ENCODE results near the gene RBMS2.

The RBMS2 gene

DNA sequence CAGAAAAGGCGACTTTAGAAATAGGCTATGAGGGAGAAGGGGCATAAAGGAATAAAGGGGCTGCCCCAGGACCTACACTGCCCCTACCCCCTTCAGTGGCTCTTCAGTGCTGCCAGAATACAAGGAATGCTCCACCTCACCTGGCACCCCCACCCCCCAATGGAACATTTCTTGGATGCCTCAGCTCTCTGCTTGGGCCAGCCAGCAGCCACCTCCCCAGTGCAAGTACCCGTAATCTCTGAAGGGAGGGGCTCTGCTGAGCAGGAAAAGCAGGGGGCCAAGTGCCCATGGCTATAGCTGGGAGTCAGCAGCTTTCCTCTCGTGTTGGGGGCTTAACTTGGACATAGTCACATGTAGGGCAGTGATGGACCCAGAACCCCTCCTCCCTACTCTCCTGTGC lies 75.2 kb downstream of the RBMS2 start:
- Histone ChIP-seq H3K9me3 (ENCODE audit: control insufficient read depth, low read length) (no peaks in the 10 kb centered on the region), H3K36me3 (ENCODE audit: control insufficient read depth, insufficient read depth, low read length) (peaks cover 51% of the 10 kb centered on the region), H3K27ac (ENCODE audit: insufficient read depth, low read length, poor library complexity, severe bottlenecking) (no peak overlapping the region), H3K27me3 (replicated peaks; ENCODE audit: control insufficient read depth, insufficient read depth, low read length, poor library complexity, severe bottlenecking) (no peaks in the 10 kb centered on the region), H3K4me3 (ENCODE audit: insufficient read depth, low read depth, low read length, poor library complexity, severe bottlenecking) (no peak overlapping the region), H3K4me1 (ENCODE audit: control insufficient read depth, insufficient read depth, low read length, poor library complexity, severe bottlenecking) (no peaks in the 10 kb centered on the region)
- no peak for DNase-seq

DNA sequence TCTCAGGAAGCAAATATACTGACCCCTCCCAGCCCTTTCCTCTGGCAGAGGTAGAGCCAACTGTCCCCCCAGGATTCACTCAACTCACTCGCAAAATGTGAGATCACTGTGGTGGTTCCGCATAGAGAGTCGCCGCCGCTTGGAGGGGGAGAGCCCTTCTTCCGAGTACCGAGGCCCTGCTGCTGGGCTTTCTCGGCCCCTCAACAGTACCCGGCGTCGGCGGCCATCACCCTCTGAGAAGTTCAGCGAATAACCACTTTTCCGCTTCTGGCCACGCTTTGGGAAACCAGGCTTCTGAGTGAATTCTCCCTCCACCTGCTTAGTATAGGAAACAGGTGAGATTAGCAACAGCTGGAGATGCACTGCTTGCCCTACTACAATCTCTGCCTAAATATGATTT lies 77.4 kb downstream of the RBMS2 start:
- H3K27me3 ChIP-seq (replicated peaks; ENCODE audit: control insufficient read depth, insufficient read depth, low read length, poor library complexity, severe bottlenecking): no peaks in the 10 kb centered on the region
- H3K9me3 ChIP-seq (ENCODE audit: control insufficient read depth, low read length): no peaks in the 10 kb centered on the region
- no peak overlapping the region for H3K4me3 ChIP-seq (ENCODE audit: insufficient read depth, low read depth, low read length, poor library complexity, severe bottlenecking)
- no peak for DNase-seq
- H3K4me1 ChIP-seq (ENCODE audit: control insufficient read depth, insufficient read depth, low read length, poor library complexity, severe bottlenecking): no peaks in the 10 kb centered on the region
- peaks cover 74% of the 10 kb centered on the region for H3K36me3 ChIP-seq (ENCODE audit: control insufficient read depth, insufficient read depth, low read length)
- H3K27ac ChIP-seq (ENCODE audit: insufficient read depth, low read length, poor library complexity, severe bottlenecking): no peak overlapping the region

DNA sequence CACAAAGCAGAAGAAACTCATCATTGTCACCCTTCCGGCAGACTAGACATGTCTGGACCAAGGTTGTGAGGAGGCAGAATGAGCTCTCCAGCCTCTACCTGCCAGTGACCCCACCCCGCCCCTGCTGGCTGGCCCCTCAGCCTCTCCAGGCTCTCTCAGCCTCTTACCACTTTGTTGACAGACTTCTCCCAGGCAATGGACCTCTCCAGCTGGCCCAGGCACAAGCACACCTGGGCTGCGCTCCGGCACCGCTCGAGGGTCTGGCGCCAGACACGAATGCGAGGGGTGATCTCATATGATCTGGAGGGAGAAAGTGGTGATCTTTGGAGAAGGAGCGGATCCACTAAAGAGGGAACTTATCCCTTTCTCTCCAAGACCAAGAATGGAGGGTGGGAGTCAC lies 78.2 kb downstream of the RBMS2 start:
- Histone ChIP-seq H3K27me3 (replicated peaks; ENCODE audit: control insufficient read depth, insufficient read depth, low read length, poor library complexity, severe bottlenecking) (no peaks in the 10 kb centered on the region), H3K4me3 (ENCODE audit: insufficient read depth, low read depth, low read length, poor library complexity, severe bottlenecking) (no peak overlapping the region), H3K36me3 (ENCODE audit: control insufficient read depth, insufficient read depth, low read length) (peaks cover 81% of the 10 kb centered on the region), H3K9me3 (ENCODE audit: control insufficient read depth, low read length) (no peaks in the 10 kb centered on the region), H3K27ac (ENCODE audit: insufficient read depth, low read length, poor library complexity, severe bottlenecking) (no peak overlapping the region), H3K4me1 (ENCODE audit: control insufficient read depth, insufficient read depth, low read length, poor library complexity, severe bottlenecking) (no peaks in the 10 kb centered on the region)
- no peak for DNase-seq

- no peak for DNase-seq
- Histone ChIP-seq H3K27me3 (replicated peaks; ENCODE audit: control insufficient read depth, insufficient read depth, low read length, poor library complexity, severe bottlenecking) (no peaks in the 10 kb centered on the region), H3K4me3 (ENCODE audit: insufficient read depth, low read depth, low read length, poor library complexity, severe bottlenecking) (no peak overlapping the region), H3K27ac (ENCODE audit: insufficient read depth, low read length, poor library complexity, severe bottlenecking) (no peak overlapping the region), H3K9me3 (ENCODE audit: control insufficient read depth, low read length) (no peaks in the 10 kb centered on the region), H3K4me1 (ENCODE audit: control insufficient read depth, insufficient read depth, low read length, poor library complexity, severe bottlenecking) (no peaks in the 10 kb centered on the region), H3K36me3 (ENCODE audit: control insufficient read depth, insufficient read depth, low read length) (peaks cover 91% of the 10 kb centered on the region)
Measured at GRCh38 chr12:56600753-56601152, 79.1 kb downstream of the RBMS2 start.

DNA sequence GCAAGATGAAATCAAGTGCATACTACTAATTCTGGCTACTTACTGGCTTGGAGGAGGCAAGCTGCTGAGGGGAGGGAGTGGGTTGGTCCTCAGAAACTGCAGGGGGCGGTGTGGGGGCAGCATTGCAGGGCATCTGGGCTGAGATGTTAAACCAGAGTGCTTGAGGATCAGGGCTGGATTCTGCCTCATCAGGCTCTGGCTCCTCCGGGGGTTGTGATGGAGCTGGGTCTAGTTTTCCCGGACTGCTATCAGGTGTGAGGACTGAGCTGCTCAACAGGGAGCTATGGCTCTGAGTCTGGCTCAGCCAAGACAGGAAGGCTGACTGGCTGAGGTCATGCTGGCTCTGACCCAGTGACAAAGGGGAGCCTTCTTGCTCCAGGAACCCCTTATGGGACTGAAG lies 79.9 kb downstream of the RBMS2 start:
- H3K9me3 ChIP-seq (ENCODE audit: control insufficient read depth, low read length): no peaks in the 10 kb centered on the region
- no peaks in the 10 kb centered on the region for H3K4me1 ChIP-seq (ENCODE audit: control insufficient read depth, insufficient read depth, low read length, poor library complexity, severe bottlenecking)
- H3K27me3 ChIP-seq (replicated peaks; ENCODE audit: control insufficient read depth, insufficient read depth, low read length, poor library complexity, severe bottlenecking): no peaks in the 10 kb centered on the region
- no peak overlapping the region for H3K4me3 ChIP-seq (ENCODE audit: insufficient read depth, low read depth, low read length, poor library complexity, severe bottlenecking)
- H3K36me3 ChIP-seq (ENCODE audit: control insufficient read depth, insufficient read depth, low read length): peaks cover 98% of the 10 kb centered on the region
- DNase-seq: no peak
- no peak overlapping the region for H3K27ac ChIP-seq (ENCODE audit: insufficient read depth, low read length, poor library complexity, severe bottlenecking)

DNA sequence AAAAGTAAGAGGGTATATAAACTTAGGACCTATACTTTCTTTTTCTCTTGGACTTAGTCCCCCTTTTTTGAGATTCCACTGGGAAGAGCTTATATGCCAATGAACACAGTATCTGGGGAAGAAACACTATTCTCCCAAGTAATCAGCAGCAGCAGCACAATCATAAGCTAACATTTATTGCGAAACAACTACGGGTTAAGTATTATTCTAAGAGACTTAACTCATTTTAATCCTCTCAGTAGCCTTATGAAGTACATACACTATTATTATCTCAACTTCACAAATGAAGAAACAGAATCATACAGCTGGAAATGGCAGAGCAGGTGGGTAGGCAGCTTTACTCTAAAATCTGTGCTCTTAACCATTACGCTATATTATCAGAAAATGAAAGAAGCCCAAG lies 80.6 kb downstream of the RBMS2 start:
- Histone ChIP-seq H3K9me3 (ENCODE audit: control insufficient read depth, low read length) (no peaks in the 10 kb centered on the region), H3K4me1 (ENCODE audit: control insufficient read depth, insufficient read depth, low read length, poor library complexity, severe bottlenecking) (no peaks in the 10 kb centered on the region), H3K27me3 (replicated peaks; ENCODE audit: control insufficient read depth, insufficient read depth, low read length, poor library complexity, severe bottlenecking) (no peaks in the 10 kb centered on the region), H3K4me3 (ENCODE audit: insufficient read depth, low read depth, low read length, poor library complexity, severe bottlenecking) (no peak overlapping the region), H3K27ac (ENCODE audit: insufficient read depth, low read length, poor library complexity, severe bottlenecking) (no peak overlapping the region), H3K36me3 (ENCODE audit: control insufficient read depth, insufficient read depth, low read length) (peaks cover 100% of the 10 kb centered on the region)
- DNase-seq: no peak

DNA sequence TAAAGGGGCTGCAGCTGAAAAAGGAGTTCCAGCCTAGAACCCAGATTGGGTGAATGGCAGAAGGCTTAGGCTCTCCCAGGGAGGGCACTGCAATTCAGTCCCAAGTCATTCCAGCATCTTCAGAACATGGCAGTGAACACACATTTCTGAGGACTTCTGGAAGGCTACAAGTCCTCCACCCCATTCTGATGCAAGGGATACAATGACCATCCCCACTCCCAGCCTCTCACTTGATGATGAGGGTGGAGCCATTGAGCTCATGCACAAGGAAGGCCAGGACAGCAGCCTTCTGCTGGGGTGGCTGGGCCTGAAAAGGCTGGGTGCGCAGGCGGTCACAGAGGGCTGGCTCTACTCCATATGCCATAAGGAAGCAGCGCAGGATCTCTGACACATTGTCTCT lies 82.7 kb downstream of the RBMS2 start:
- no peaks in the 10 kb centered on the region for H3K9me3 ChIP-seq (ENCODE audit: control insufficient read depth, low read length)
- no peak overlapping the region for H3K27ac ChIP-seq (ENCODE audit: insufficient read depth, low read length, poor library complexity, severe bottlenecking)
- no peaks in the 10 kb centered on the region for H3K27me3 ChIP-seq (replicated peaks; ENCODE audit: control insufficient read depth, insufficient read depth, low read length, poor library complexity, severe bottlenecking)
- no peak overlapping the region for H3K4me3 ChIP-seq (ENCODE audit: insufficient read depth, low read depth, low read length, poor library complexity, severe bottlenecking)
- no peak for DNase-seq
- H3K36me3 ChIP-seq (ENCODE audit: control insufficient read depth, insufficient read depth, low read length): peaks cover 87% of the 10 kb centered on the region
- H3K4me1 ChIP-seq (ENCODE audit: control insufficient read depth, insufficient read depth, low read length, poor library complexity, severe bottlenecking): no peaks in the 10 kb centered on the region

DNA sequence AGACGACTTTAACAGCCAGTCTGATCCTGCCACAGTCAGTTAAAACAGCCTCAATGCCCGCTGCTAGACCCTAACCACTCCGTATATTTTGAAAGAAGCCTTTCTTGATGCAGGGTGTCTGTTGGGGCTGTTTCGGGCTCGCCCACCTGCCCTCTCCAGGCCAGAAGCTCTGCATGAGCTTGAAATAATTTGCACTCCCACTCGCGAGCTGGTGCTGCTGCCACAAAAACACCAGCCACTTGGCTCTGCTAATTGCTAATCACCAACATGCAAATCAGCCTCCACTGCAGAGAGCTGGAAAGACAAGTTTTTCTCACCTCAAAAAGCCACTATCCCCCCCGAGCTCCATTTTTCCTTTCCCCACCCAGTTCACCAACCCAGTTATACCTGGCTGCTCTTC lies 93.0 kb downstream of the RBMS2 start:
- Histone ChIP-seq H3K4me1 (ENCODE audit: control insufficient read depth, insufficient read depth, low read length, poor library complexity, severe bottlenecking) (no peaks in the 10 kb centered on the region), H3K4me3 (ENCODE audit: insufficient read depth, low read depth, low read length, poor library complexity, severe bottlenecking) (no peak overlapping the region), H3K36me3 (ENCODE audit: control insufficient read depth, insufficient read depth, low read length) (peaks cover 88% of the 10 kb centered on the region), H3K9me3 (ENCODE audit: control insufficient read depth, low read length) (no peaks in the 10 kb centered on the region), H3K27me3 (replicated peaks; ENCODE audit: control insufficient read depth, insufficient read depth, low read length, poor library complexity, severe bottlenecking) (no peaks in the 10 kb centered on the region), H3K27ac (ENCODE audit: insufficient read depth, low read length, poor library complexity, severe bottlenecking) (no peak overlapping the region)
- no peak for DNase-seq

DNA sequence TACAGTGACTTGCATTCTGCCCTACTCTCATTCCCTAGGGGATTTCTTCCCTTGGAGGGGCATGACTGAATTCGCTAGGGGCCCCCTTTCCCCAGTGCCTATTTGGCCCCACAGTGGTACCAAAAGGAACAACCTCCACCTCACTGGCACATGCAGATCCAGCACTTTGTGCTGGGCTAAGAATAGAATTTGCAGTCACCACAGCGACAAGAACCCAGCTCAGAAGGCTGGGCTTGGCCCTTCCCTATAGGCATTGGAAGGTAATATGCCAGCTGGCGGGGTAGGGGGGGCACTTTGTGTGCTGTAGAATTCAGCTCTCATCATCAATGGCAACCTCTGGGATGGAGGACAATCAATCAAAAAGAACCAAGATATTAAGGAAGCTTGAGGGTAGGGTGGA lies 94.6 kb downstream of the RBMS2 start:
- Histone ChIP-seq H3K27ac (ENCODE audit: insufficient read depth, low read length, poor library complexity, severe bottlenecking) (no peak overlapping the region), H3K27me3 (replicated peaks; ENCODE audit: control insufficient read depth, insufficient read depth, low read length, poor library complexity, severe bottlenecking) (no peaks in the 10 kb centered on the region), H3K9me3 (ENCODE audit: control insufficient read depth, low read length) (no peaks in the 10 kb centered on the region), H3K4me1 (ENCODE audit: control insufficient read depth, insufficient read depth, low read length, poor library complexity, severe bottlenecking) (no peaks in the 10 kb centered on the region), H3K4me3 (ENCODE audit: insufficient read depth, low read depth, low read length, poor library complexity, severe bottlenecking) (no peak overlapping the region), H3K36me3 (ENCODE audit: control insufficient read depth, insufficient read depth, low read length) (peaks cover 78% of the 10 kb centered on the region)
- no peak for DNase-seq

DNA sequence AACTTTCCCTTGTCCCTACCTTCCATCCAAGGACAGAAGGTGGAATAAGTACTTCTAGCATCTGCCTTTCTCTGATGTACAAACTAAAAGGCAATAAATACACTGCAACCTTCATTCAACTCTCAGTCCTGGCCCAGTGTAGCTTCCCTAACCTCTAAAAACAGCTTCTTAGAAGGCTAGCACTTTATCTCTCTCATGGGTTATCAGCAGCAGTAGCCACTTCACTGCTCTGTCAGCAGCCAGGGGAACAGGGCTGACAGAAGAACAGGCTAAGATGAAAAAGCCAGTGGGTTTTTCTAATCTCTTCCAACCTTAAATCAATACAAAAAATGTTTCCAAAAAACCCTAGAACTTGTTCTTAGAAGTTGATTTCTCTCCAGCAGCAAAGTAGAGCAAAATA lies 95.3 kb downstream of the RBMS2 start:
- H3K27me3 ChIP-seq (replicated peaks; ENCODE audit: control insufficient read depth, insufficient read depth, low read length, poor library complexity, severe bottlenecking): no peaks in the 10 kb centered on the region
- DNase-seq: no peak
- H3K9me3 ChIP-seq (ENCODE audit: control insufficient read depth, low read length): no peaks in the 10 kb centered on the region
- peaks cover 71% of the 10 kb centered on the region for H3K36me3 ChIP-seq (ENCODE audit: control insufficient read depth, insufficient read depth, low read length)
- no peak overlapping the region for H3K4me3 ChIP-seq (ENCODE audit: insufficient read depth, low read depth, low read length, poor library complexity, severe bottlenecking)
- H3K4me1 ChIP-seq (ENCODE audit: control insufficient read depth, insufficient read depth, low read length, poor library complexity, severe bottlenecking): no peaks in the 10 kb centered on the region
- no peak overlapping the region for H3K27ac ChIP-seq (ENCODE audit: insufficient read depth, low read length, poor library complexity, severe bottlenecking)

- H3K9me3 ChIP-seq (ENCODE audit: control insufficient read depth, low read length): no peaks in the 10 kb centered on the region
Measured at GRCh38 chr12:56622535-56622934, 100.9 kb downstream of the RBMS2 start.

More at GRCh38 chr12:56622535-56622934, 100.9 kb downstream of the RBMS2 start:
- Histone ChIP-seq H3K36me3 (ENCODE audit: control insufficient read depth, insufficient read depth, low read length) (peaks cover 22% of the 10 kb centered on the region), H3K4me3 (ENCODE audit: insufficient read depth, low read depth, low read length, poor library complexity, severe bottlenecking) (no peak overlapping the region), H3K4me1 (ENCODE audit: control insufficient read depth, insufficient read depth, low read length, poor library complexity, severe bottlenecking) (peaks cover 6% of the 10 kb centered on the region), H3K27me3 (replicated peaks; ENCODE audit: control insufficient read depth, insufficient read depth, low read length, poor library complexity, severe bottlenecking) (no peaks in the 10 kb centered on the region), H3K27ac (ENCODE audit: insufficient read depth, low read length, poor library complexity, severe bottlenecking) (no peak overlapping the region)
- no peak for DNase-seq
